Transverse colon (tissue), 4 donors: ENCODE measurements around the gene DCAF8L1. TPM values are rescaled to one million over a fixed set of nuclear protein-coding genes. Genes with fewer than 3 reads are reported as not detected.
"Not testable (repeated sequence)": the region's sequence is repeated elsewhere in the genome, so short reads cannot be mapped to it uniquely, and the experiment has no call there.

Source experiments
- DNase-seq: peaks from one replicate; pipeline ENCODE4 v3.0.0-alpha.2; 2019
- H3K27ac ChIP-seq, 4 donors: fragments of 200-600 bp; sonication (generic); 2 replicates each; pipeline ENCODE4 v1.5.1; 2016 to 2018; ENCODE audit warnings: inconsistent platforms in 4 of 4
- H3K27me3 ChIP-seq: fragments of 200-600 bp; sonication (generic); 2 replicates; pipeline ENCODE4 v1.5.1; 2017; ENCODE audit warnings: inconsistent platforms
- H3K36me3 ChIP-seq, 4 donors: fragments of 200-600 bp; sonication (generic); 2 replicates each; pipeline ENCODE4 v1.5.1; 2017 to 2019; ENCODE audit warnings: inconsistent platforms in 4 of 4
- H3K4me1 ChIP-seq, 4 donors: fragments of 200-600 bp; sonication (generic); 2 replicates each; pipeline ENCODE4 v1.5.1; 2017 to 2020; ENCODE audit warnings: inconsistent platforms in 4 of 4
- H3K4me3 ChIP-seq, 4 donors: fragments of 200-600 bp; sonication (generic); 1 replicate in 1 of 4; 2 replicates in 3 of 4; pipeline versions ENCODE4 v1.5.1 to v1.6.1; 2017 to 2019; ENCODE audit warnings: inconsistent platforms in 4 of 4
- H3K9me3 ChIP-seq, 2 donors: fragments of 200-600 bp; sonication (generic); 2 replicates each; pipeline ENCODE4 v1.5.1; 2017 to 2019; ENCODE audit warnings: inconsistent platforms in 2 of 2
- CTCF ChIP-seq, 5 experiments: fragments of 200-600 bp in 3 of 5; fragments of 450-650 bp in 2 of 5; sonication (generic) in 3 of 5; IDR thresholded peaks; 1 replicate in 2 of 5; 2 replicates in 3 of 5; pipeline ENCODE4 v1.5.1; 2016 to 2017; ENCODE audit warnings: antibody characterized with exemption in 5 of 5, inconsistent platforms in 3 of 5, mild to moderate bottlenecking in 2 of 5, moderate library complexity in 1 of 5
- EP300 ChIP-seq: sonication (generic); formaldehyde crosslinking; IDR thresholded peaks from one replicate; pipeline ENCODE4 v1.6.1; 2017; ENCODE audit warnings: antibody characterized with exemption, low read depth
- POLR2A ChIP-seq: fragments of 450-650 bp; IDR thresholded peaks from one replicate; pipeline ENCODE4 v1.6.1; 2016; ENCODE audit warnings: antibody characterized with exemption, mild to moderate bottlenecking, moderate library complexity
- POLR2AphosphoS5 ChIP-seq, 3 donors: sonication (generic); formaldehyde crosslinking; IDR thresholded peaks; one replicate each; pipeline ENCODE4 v1.6.1; 2016; ENCODE audit warnings: antibody characterized with exemption in 3 of 3
- whole genome bisulfite sequencing, 2 donors: methylation state at CpG; one replicate each; pipeline ENCODE4 v1.1.5; 2018; ENCODE audit warnings: low coverage in 1 of 2; 5-methylcytosine and 5-hydroxymethylcytosine counted together
- in situ Hi-C, 4 donors: fragments of 200-750 bp; cut with MboI; loops; one replicate each; pipeline versions ENCODE4 v1.15.0 to v1.15.1; 2017; ENCODE audit warnings: low sequenced_read_pairs in 3 of 4, low pct_ligation_motif_present in 1 of 4, low pct_unique_long_range_greater_than_20kb in 1 of 4
- intact Hi-C: fragments of 100-400 bp; cut with DNase I; formaldehyde crosslinking; loops from one replicate; pipeline ENCODE4 v1.15.1; 2023; ENCODE audit warnings: low total_unique reads
- total RNA-seq, 4 donors: library from RNA; depleted of rRNA; stranded (reverse); fragments of >200 nt; gene quantifications; one replicate each; pipeline ENCODE4 v1.1.0, GENCODE V29; 2016

DCAF8L1 gene
- total RNA-seq, 4 donors from 2014 or later, result not detected

DNA sequence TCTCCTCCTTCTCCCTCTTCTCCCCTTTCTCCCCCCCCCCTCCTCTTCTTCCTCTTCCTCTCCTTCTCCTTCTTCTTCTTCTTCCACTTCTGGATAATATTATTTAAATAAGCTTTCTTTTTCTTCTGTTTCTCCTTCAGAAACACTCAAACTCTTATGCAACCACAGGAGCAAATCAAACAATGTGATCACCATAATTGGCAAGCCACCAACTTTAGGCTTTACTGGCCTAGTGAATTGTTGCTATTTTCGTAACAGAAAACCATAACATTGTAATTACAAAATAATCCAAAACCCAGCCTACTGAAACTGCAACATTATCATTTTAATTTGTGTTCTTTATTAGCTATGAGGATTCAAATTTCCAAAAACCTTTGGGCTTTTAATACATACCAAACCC is 14.3 kb downstream of the DCAF8L1 start:
- Histone ChIP-seq H3K4me1 (peaks cover 0 to 8% (median 4%) of the 10 kb centered on the region in 4 donors), H3K27me3 (no peaks in the 10 kb centered on the region), H3K36me3 (no peaks in the 10 kb centered on the region), H3K27ac (peak overlapping the region; percentile 63 to 75 (median 71)), H3K9me3 (no peaks in the 10 kb centered on the region), H3K4me3 (no peak overlapping the region)
- peak; percentile 22 for DNase-seq
- intact Hi-C loops (no loop called here), in situ Hi-C loops (no loop called here)
- 30% methylated on average over 1 of the region's 1 CpG; no CpG with 5 or more reads in 1 of the 2 donors for WGBS, 2 donors
- TF ChIP-seq CTCF (IDR thresholded peaks at IDR 0.05), result no peak
- no peak for TF ChIP-seq EP300
- TF ChIP-seq POLR2AphosphoS5 (IDR thresholded peaks at IDR 0.05), result no peak
- TF ChIP-seq POLR2A, result no peak

DNA sequence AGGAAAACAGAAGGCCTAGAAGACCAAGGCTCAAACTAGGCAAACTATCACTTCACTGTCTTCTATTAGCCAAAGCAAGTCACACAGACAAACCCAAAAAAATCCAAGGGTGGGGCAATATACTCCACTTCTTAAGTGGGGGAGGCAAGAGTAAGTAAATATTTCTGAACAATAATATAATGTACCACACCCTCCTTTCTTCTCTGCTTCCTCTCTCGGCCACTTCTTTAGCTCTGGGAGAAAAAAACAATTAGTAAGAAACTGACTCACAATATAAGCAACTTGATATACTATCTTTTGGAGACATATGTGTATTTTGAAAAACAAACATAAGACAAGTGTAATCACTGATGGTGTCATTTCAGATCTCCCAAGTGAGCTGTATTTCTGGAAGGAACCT is 14.8 kb downstream of the DCAF8L1 start:
- no peaks in the 10 kb centered on the region for H3K27me3 ChIP-seq
- no peak overlapping the region for H3K4me3 ChIP-seq
- intact Hi-C loops, result no loop called here
- no peaks in the 10 kb centered on the region for H3K36me3 ChIP-seq
- peaks cover 0 to 8% (median 4%) of the 10 kb centered on the region in 4 donors for H3K4me1 ChIP-seq
- peak overlapping the region; percentile 63 to 75 (median 71) for H3K27ac ChIP-seq
- in situ Hi-C loops, result no loop called here
- H3K9me3 ChIP-seq, result no peaks in the 10 kb centered on the region
- no peak for DNase-seq
- TF ChIP-seq POLR2A (no peak), EP300 (no peak), POLR2AphosphoS5 (IDR thresholded peaks at IDR 0.05) (no peak), CTCF (IDR thresholded peaks at IDR 0.05) (no peak)
- WGBS, 2 donors, result 21% methylated on average over 1 of the region's 1 CpG; no CpG with 5 or more reads in 1 of the 2 donors

DNA sequence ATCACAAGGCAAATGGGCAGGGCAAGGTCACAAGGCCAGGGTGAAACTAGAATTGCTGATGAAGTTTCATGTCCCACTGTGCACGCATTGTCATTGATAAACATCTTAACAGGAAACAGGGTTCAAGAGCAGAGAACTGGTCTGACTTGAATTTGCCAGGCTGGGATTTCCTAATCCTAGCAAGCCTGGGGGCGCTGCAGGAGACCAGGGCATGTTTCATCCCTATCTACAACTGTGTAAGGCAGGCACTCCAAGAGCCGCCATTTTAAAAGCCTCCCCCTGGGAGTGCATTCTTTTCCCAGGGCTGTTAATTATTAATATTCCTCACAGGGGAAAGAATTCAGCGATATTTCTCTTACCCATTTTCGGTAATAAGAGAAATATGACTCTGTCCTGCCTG is 15.9 kb downstream of the DCAF8L1 start:
- peak overlapping the region; percentile 63 to 75 (median 71) for H3K27ac ChIP-seq
- H3K9me3 ChIP-seq, H3K36me3 ChIP-seq, in situ Hi-C loops, intact Hi-C loops, H3K4me3 ChIP-seq, H3K4me1 ChIP-seq, H3K27me3 ChIP-seq: not testable (repeated sequence)
- WGBS, 2 donors, result 68% methylated on average over 5 of the region's 5 CpGs; no CpG with 5 or more reads in 1 of the 2 donors
- DNase-seq, result peak; percentile 13

GRCh38 chrX:27964432-27964831 is 16.8 kb downstream of the DCAF8L1 start:
- Histone ChIP-seq H3K36me3 (no peaks in the 10 kb centered on the region), H3K4me3 (no peak overlapping the region), H3K27me3 (no peaks in the 10 kb centered on the region), H3K4me1 (peaks cover 0 to 8% (median 4%) of the 10 kb centered on the region in 4 donors), H3K9me3 (no peaks in the 10 kb centered on the region), H3K27ac (peak overlapping the region; percentile 63 to 75 (median 71))
- in situ Hi-C loops, result no loop called here
- 20 to 35% methylated on average over 1 of the region's 1 CpG for WGBS, 2 donors
- intact Hi-C loops, result no loop called here
- TF ChIP-seq POLR2AphosphoS5 (IDR thresholded peaks at IDR 0.05) (peak in 2 of 3 donors; percentile 9 to 46), CTCF (IDR thresholded peaks at IDR 0.05) (no peak), POLR2A (no peak)
- no peak for DNase-seq

DNA sequence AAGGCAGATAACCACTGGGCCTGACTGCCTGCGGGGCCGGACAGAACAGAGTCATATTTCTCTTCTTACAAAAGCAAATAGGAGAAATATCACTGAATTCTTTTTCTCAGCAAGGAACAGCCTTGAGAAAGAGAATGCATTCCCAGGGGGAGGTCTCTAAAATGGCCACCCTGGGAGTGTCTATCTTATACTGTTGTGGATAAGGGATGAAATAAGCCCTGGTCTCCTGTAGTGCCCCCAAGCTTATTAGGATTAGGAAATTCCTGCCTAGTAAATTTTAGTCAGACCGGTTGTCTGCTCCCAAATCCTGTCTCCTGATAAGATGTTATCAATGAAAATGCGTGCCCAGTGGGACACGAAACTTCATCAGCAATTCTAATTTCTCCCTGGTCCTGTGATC is 20.8 kb downstream of the DCAF8L1 start:
- intact Hi-C loops, H3K9me3 ChIP-seq, H3K36me3 ChIP-seq, DNase-seq, H3K4me3 ChIP-seq, H3K27me3 ChIP-seq, H3K27ac ChIP-seq, H3K4me1 ChIP-seq, in situ Hi-C loops: not testable (repeated sequence)
- WGBS, 2 donors, result 96% methylated on average over 5 of the region's 5 CpGs; no CpG with 5 or more reads in 1 of the 2 donors
